IMR-90 (cell line): ENCODE measurements around the gene RAPGEF5. TPM values are rescaled to one million over a fixed set of nuclear protein-coding genes. Genes with fewer than 3 reads are reported as not detected.

Source experiments
- ATAC-seq: fragments of 200-7000 bp; cut with Tn5 transposase; 2 replicates; pipeline ENCODE4 v1.9.1; 2020; ENCODE audit warnings: low read depth, mild to moderate bottlenecking, moderate library complexity
- BruUV-seq: library from RNA; stranded (reverse); fragments of 400-500 nt; replicated peaks from 2 replicates; lab custom pipeline; 2021; lab: Mats Ljungman, UMichigan
- CTCF ChIA-PET: fragments of 300-600 bp; formaldehyde crosslinking; extraction: SDS; loops from one replicate; lab custom pipeline; 2021; ENCODE audit warnings: antibody characterized with exemption; lab: Yijun Ruan, JAX
- POLR2A ChIA-PET: fragments of 300-600 bp; sonication (Branson Sonifier 250); formaldehyde crosslinking; loops from one replicate; lab custom pipeline; 2022; ENCODE audit warnings: antibody characterized with exemption; ENCODE audit not compliant: unreplicated experiment; lab: Charles Lee
- DNase-seq: peaks from one replicate; pipeline ENCODE4 v3.0.0; 2013
- H2AFZ ChIP-seq: replicated peaks from 2 replicates; pipeline ENCODE3; 2013; ENCODE audit warnings: low read length, mild to moderate bottlenecking; ENCODE audit not compliant: poor library complexity
- H2AK5ac ChIP-seq: 2 replicates; pipeline ENCODE4 v1.6.1; 2013; ENCODE audit warnings: low read depth, low read length, inconsistent platforms
- H2AK9ac ChIP-seq: replicated peaks from 2 replicates; pipeline ENCODE3; 2013; ENCODE audit warnings: mild to moderate bottlenecking, low read depth, low read length, moderate library complexity; ENCODE audit not compliant: poor library complexity
- H2BK120ac ChIP-seq: 2 replicates; pipeline ENCODE4 v1.6.1; 2013; ENCODE audit warnings: low read depth, low read length, inconsistent platforms
- H2BK15ac ChIP-seq: 3 replicates; pipeline ENCODE4 v1.6.1; 2013; ENCODE audit warnings: low read depth, low read length, inconsistent platforms
- H2BK20ac ChIP-seq: 2 replicates; pipeline ENCODE4 v1.6.1; 2013; ENCODE audit warnings: low read depth, mild to moderate bottlenecking, inconsistent platforms, low read length, moderate library complexity
- H2BK5ac ChIP-seq: 2 replicates; pipeline ENCODE4 v1.6.1; 2013; ENCODE audit warnings: mild to moderate bottlenecking, low read depth, low read length, inconsistent platforms; ENCODE audit not compliant: poor library complexity, severe bottlenecking
- H3K14ac ChIP-seq: replicated peaks from 2 replicates; pipeline ENCODE4 v1.6.1; 2013; ENCODE audit warnings: low read depth, low read length, inconsistent platforms
- H3K18ac ChIP-seq: 2 replicates; pipeline ENCODE4 v1.6.1; 2013; ENCODE audit warnings: low read depth, low read length, control low read depth
- H3K23ac ChIP-seq: 2 replicates; pipeline ENCODE4 v1.6.1; 2013; ENCODE audit warnings: low read depth, low read length, inconsistent platforms
- H3K27ac ChIP-seq: 2 replicates; pipeline ENCODE4 v1.5.1; 2013; ENCODE audit warnings: mild to moderate bottlenecking, control low read depth, low read length; ENCODE audit not compliant: insufficient read depth
- H3K27me3 ChIP-seq: 2 replicates; pipeline ENCODE4 v1.6.1; 2013; ENCODE audit warnings: low read length; ENCODE audit not compliant: control insufficient read depth, insufficient read depth
- H3K36me3 ChIP-seq: 2 replicates; pipeline ENCODE4 v1.6.1; 2013; ENCODE audit warnings: low read length, mixed read lengths; ENCODE audit not compliant: control insufficient read depth, insufficient read depth
- H3K4ac ChIP-seq: 2 replicates; pipeline ENCODE4 v1.6.1; 2013; ENCODE audit warnings: low read depth, low read length, inconsistent platforms
- H3K4me1 ChIP-seq: 2 replicates; pipeline ENCODE4 v1.6.1; 2013; ENCODE audit warnings: low read length, mixed read lengths; ENCODE audit not compliant: control insufficient read depth, insufficient read depth
- H3K4me2 ChIP-seq: 2 replicates; pipeline ENCODE4 v1.6.1; 2013; ENCODE audit warnings: low read depth, mild to moderate bottlenecking, control low read depth, low read length, moderate library complexity
- H3K4me3 ChIP-seq: 2 replicates; pipeline ENCODE4 v1.5.1; 2013; ENCODE audit warnings: low read depth, mild to moderate bottlenecking, control low read depth, low read length, moderate library complexity; ENCODE audit not compliant: insufficient read depth
- H3K56ac ChIP-seq: 2 replicates; pipeline ENCODE4 v1.6.1; 2013; ENCODE audit warnings: low read length, inconsistent platforms; ENCODE audit not compliant: insufficient read depth; ENCODE audit errors: extremely low read depth
- H3K79me1 ChIP-seq, 2 experiments: 2 replicates each; pipeline ENCODE4 v1.6.1; 2013; ENCODE audit warnings: low read length in 2 of 2, inconsistent platforms in 1 of 2, low read depth in 1 of 2
- H3K9ac ChIP-seq: 2 replicates; pipeline ENCODE4 v1.6.1; 2013; ENCODE audit warnings: low read depth, low read length, control low read depth
- H3K9me1 ChIP-seq: 2 replicates; pipeline ENCODE4 v1.6.1; 2013; ENCODE audit warnings: low read length, inconsistent platforms; ENCODE audit not compliant: insufficient read depth
- H3K9me3 ChIP-seq: 2 replicates; pipeline ENCODE4 v1.6.1; 2013; ENCODE audit warnings: low read length; ENCODE audit not compliant: control insufficient read depth, insufficient read depth
- H4K20me1 ChIP-seq: 2 replicates; pipeline ENCODE4 v1.6.1; 2013; ENCODE audit warnings: low read length, inconsistent platforms; ENCODE audit not compliant: insufficient read depth
- H4K5ac ChIP-seq: 2 replicates; pipeline ENCODE4 v1.6.1; 2013; ENCODE audit warnings: mild to moderate bottlenecking, low read depth, low read length, control low read depth
- H4K8ac ChIP-seq, 2 experiments: 2 replicates each; pipeline ENCODE4 v1.6.1; 2013; ENCODE audit warnings: low read depth in 2 of 2, low read length in 2 of 2, control low read depth in 1 of 2, inconsistent platforms in 1 of 2
- H4K91ac ChIP-seq: 2 replicates; pipeline ENCODE4 v1.6.1; 2013; ENCODE audit warnings: low read depth, low read length, inconsistent platforms; ENCODE audit not compliant: insufficient read depth
- CEBPB ChIP-seq: IDR thresholded peaks from 2 replicates; pipeline ENCODE4 v1.6.1; 2012; ENCODE audit warnings: low read depth, low read length, improper control_type of control experiment
- CHD1 ChIP-seq: IDR thresholded peaks from 2 replicates; pipeline ENCODE4 v1.6.1; 2012; ENCODE audit warnings: low read depth, low read length, improper control_type of control experiment
- CTCF ChIP-seq: conservative IDR thresholded peaks from 2 replicates; pipeline ENCODE4 v1.5.1; 2012; ENCODE audit warnings: mild to moderate bottlenecking, low read depth, low read length, improper control_type of control experiment
- MAFK ChIP-seq: IDR thresholded peaks from 2 replicates; pipeline ENCODE4 v1.6.1; 2012; ENCODE audit warnings: low read depth, low read length, improper control_type of control experiment
- MAZ ChIP-seq: IDR thresholded peaks from 2 replicates; pipeline ENCODE4 v1.6.1; 2012; ENCODE audit warnings: low read depth, mild to moderate bottlenecking, low read length, improper control_type of control experiment, moderate library complexity, borderline replicate concordance
- MXI1 ChIP-seq: IDR thresholded peaks from 2 replicates; pipeline ENCODE4 v1.6.1; 2012; ENCODE audit warnings: low read depth, mild to moderate bottlenecking, low read length, moderate library complexity, borderline replicate concordance
- NFE2L2 ChIP-seq: fragments of 150-350 bp; IDR thresholded peaks from 2 replicates; pipeline ENCODE4 v1.6.1; 2016; ENCODE audit warnings: low read depth, mild to moderate bottlenecking, low read length
- POLR2A ChIP-seq: IDR thresholded peaks from 2 replicates; pipeline ENCODE4 v1.6.1; 2012; ENCODE audit warnings: mild to moderate bottlenecking, low read depth, low read length
- RAD21 ChIP-seq: IDR thresholded peaks from 2 replicates; pipeline ENCODE4 v1.6.1; 2012; ENCODE audit warnings: low read length, improper control_type of control experiment
- RCOR1 ChIP-seq: IDR thresholded peaks from 2 replicates; pipeline ENCODE4 v1.6.1; 2012; ENCODE audit warnings: mild to moderate bottlenecking, low read length, improper control_type of control experiment; ENCODE audit not compliant: insufficient replicate concordance
- RFX5 ChIP-seq: IDR thresholded peaks from 2 replicates; pipeline ENCODE4 v1.8.0; 2012; ENCODE audit warnings: low read depth, mild to moderate bottlenecking, low read length, moderate library complexity
- SMC3 ChIP-seq: fragments of 150-350 bp; IDR thresholded peaks from 2 replicates; pipeline ENCODE4 v1.6.1; 2016; ENCODE audit warnings: low read depth, mild to moderate bottlenecking, antibody characterized with exemption, low read length, moderate library complexity
- USF2 ChIP-seq: fragments of 150-350 bp; IDR thresholded peaks from 2 replicates; pipeline ENCODE4 v1.6.1; 2017; ENCODE audit warnings: mild to moderate bottlenecking, antibody characterized with exemption, low read length, low read depth
- WGBS, 2 experiments: methylation state at CpG; one replicate each; pipeline versions ENCODE4 v1.1.5 to v1.1.7; 2013; ENCODE audit warnings: missing lambda C conversion rate in 2 of 2; ENCODE audit not compliant: insufficient read length in 1 of 2; ENCODE audit errors: extremely low coverage in 2 of 2; 5-methylcytosine and 5-hydroxymethylcytosine counted together
- dilution Hi-C: fragments of 300-500 bp; cut with HindIII; formaldehyde crosslinking; loops from one replicate; pipeline ENCODE4 v1.14.3; 2018; ENCODE audit warnings: low sequenced_read_pairs; ENCODE audit not compliant: unreplicated experiment
- in situ Hi-C: fragments of 300-500 bp; cut with MboI; formaldehyde crosslinking; loops from 3 replicates; pipeline ENCODE4 v1.14.3; 2019; ENCODE audit warnings: low sequenced_read_pairs, inconsistent platforms, mixed read lengths
- intact Hi-C: fragments of 100-400 bp; cut with micrococcal nuclease; formaldehyde crosslinking; loops from 2 replicates; pipeline ENCODE4 v1.10.0; 2022
- polyA plus RNA-seq, 3 experiments: library from polyadenylated mRNA; depleted of rRNA; stranded (reverse); fragments of >200 nt; gene quantifications; 2 replicates each; pipeline ENCODE4 v1.2.3, GENCODE V29; 2012; ENCODE audit warnings: low replicate concordance in 1 of 3
- total RNA-seq: library from RNA; depleted of rRNA; stranded (reverse); fragments of >200 nt; gene quantifications from 2 replicates; pipeline ENCODE4 v1.2.3, GENCODE V29; 2012
- TF ChIP-seq, protein P1 (sequence below): fragments of 150-350 bp; IDR thresholded peaks from 2 replicates; pipeline ENCODE4 v1.6.1; 2016; ENCODE audit warnings: low read depth, mild to moderate bottlenecking, low read length, moderate library complexity, borderline replicate concordance

The RAPGEF5 gene
- total and polyA plus RNA-seq, 2 of the 4 experiments (the other 2 are of a cell fraction) = 0.05 to 0.18 TPM

DNA sequence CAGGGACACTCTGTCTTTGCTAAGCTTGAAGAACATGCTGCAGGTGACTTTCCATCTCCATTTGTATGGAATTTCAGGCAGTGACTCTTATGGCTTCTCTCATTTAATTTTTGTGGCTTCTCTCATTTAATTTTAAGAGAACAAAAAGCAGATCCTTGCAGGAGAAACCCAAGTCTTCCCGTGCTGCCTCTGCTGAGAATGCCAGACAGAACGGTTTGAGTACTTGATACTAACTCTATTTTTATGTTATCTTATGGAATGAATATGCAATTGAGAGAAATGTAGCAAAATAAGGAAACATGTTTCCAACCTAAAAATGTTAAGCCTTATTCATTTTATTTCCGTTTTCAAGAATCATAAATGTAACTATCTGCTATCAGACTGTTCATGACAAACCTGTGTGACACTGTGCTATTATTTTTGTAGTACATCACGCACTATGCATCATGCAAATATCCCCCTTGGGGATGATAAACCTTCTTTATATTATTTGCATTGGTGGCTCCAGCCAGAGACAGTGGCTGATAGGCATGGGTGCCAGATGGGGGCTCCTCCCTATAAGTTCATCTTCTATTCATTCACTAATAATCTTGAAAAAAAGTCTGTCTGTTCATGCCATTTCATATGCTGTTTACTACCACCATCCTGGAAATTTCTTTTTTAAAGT, 6.9 kb upstream of the RAPGEF5 start:
- CTCF ChIA-PET = interaction anchor here (0.7 kb wide), 1 partner anchor 12 kb away, joined by 8 read pairs; no protein-coding TSS in a partner anchor

More for the DNA sequence above, 6.9 kb upstream of the RAPGEF5 start:
- no peak overlapping the region for H3K56ac ChIP-seq
- H4K8ac ChIP-seq = no peak overlapping the region
- no peaks in the 10 kb centered on the region for H3K4me1 ChIP-seq
- intact Hi-C loops = no loop called here
- no peak overlapping the region for H4K5ac ChIP-seq
- H2AFZ ChIP-seq = no peak overlapping the region
- H3K27ac ChIP-seq = no peak overlapping the region
- H2AK9ac ChIP-seq = no peak overlapping the region
- no peak overlapping the region for H3K18ac ChIP-seq
- H2BK15ac ChIP-seq = no peak overlapping the region
- H4K20me1 ChIP-seq = no peaks in the 10 kb centered on the region
- H3K9ac ChIP-seq = no peak overlapping the region
- TF ChIP-seq CTCF = no peak
- TF ChIP-seq POLR2A = no peak
- no peak for TF ChIP-seq SMC3
- TF ChIP-seq CHD1 = no peak
- no peak for TF ChIP-seq MAFK
- TF ChIP-seq USF2 = no peak
- TF ChIP-seq CEBPB = no peak
- no peak for TF ChIP-seq NFE2L2
- TF ChIP-seq, protein P1, sequence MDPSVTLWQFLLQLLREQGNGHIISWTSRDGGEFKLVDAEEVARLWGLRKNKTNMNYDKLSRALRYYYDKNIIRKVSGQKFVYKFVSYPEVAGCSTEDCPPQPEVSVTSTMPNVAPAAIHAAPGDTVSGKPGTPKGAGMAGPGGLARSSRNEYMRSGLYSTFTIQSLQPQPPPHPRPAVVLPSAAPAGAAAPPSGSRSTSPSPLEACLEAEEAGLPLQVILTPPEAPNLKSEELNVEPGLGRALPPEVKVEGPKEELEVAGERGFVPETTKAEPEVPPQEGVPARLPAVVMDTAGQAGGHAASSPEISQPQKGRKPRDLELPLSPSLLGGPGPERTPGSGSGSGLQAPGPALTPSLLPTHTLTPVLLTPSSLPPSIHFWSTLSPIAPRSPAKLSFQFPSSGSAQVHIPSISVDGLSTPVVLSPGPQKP = no peak
- TF ChIP-seq RAD21 = no peak
- no peak for TF ChIP-seq RCOR1
- no peak for TF ChIP-seq MAZ
- TF ChIP-seq MXI1 = no peak
- TF ChIP-seq RFX5 = no peak
- H2BK120ac ChIP-seq = no peak overlapping the region
- H3K9me3 ChIP-seq = no peaks in the 10 kb centered on the region
- no peak overlapping the region for H2AK5ac ChIP-seq
- no peaks in the 10 kb centered on the region for H3K9me1 ChIP-seq
- in situ Hi-C loops = no loop called here
- POLR2A ChIA-PET = no interaction called here
- ATAC-seq (no peak), DNase-seq (no peak)
- H2BK20ac ChIP-seq = no peak overlapping the region
- H3K23ac ChIP-seq = no peak overlapping the region
- H3K79me1 ChIP-seq = no peaks in the 10 kb centered on the region
- H3K14ac ChIP-seq = no peak overlapping the region
- no peak overlapping the region for H3K4ac ChIP-seq
- dilution Hi-C loops = no loop called here
- H4K91ac ChIP-seq = no peak overlapping the region
- H2BK5ac ChIP-seq = no peak overlapping the region
- no CpG with 5 or more reads among the region's 4 CpGs for WGBS, 2 experiments
- peaks cover 4% of the 10 kb centered on the region for H3K27me3 ChIP-seq
- no peaks in the 10 kb centered on the region for H3K36me3 ChIP-seq
- BruUV-seq = no TSS peak
- no peak overlapping the region for H3K4me2 ChIP-seq
- H3K4me3 ChIP-seq = no peak overlapping the region
